A549 (cell line): ENCODE data around the gene TNS3. TPM values are rescaled to one million over a fixed set of nuclear protein-coding genes. Genes with fewer than 3 reads are reported as not detected.

Source experiments
- ATAC-seq, 2 experiments: fragments of 200-7000 bp in 1 of 2; fragments of >200 bp in 1 of 2; cut with Nextera tagmentation in 1 of 2; cut with Tn5 transposase in 1 of 2; 3 replicates each; pipeline versions ENCODE4 v1.8.0 to v1.9.1; 2018 to 2020; ENCODE audit warnings: mild to moderate bottlenecking in 1 of 2, moderate library complexity in 1 of 2
- CTCF ChIA-PET: fragments of 300-600 bp; sonication (Branson Sonifier 250); formaldehyde crosslinking; extraction: SDS; loops from one replicate; lab custom pipeline; 2021; ENCODE audit warnings: antibody characterized with exemption, inconsistent platforms; lab: Yijun Ruan, JAX
- POLR2A ChIA-PET: fragments of 350-600 bp; formaldehyde crosslinking; extraction: SDS; loops from one replicate; lab custom pipeline; 2021; ENCODE audit warnings: antibody characterized with exemption, inconsistent platforms; lab: Yijun Ruan, JAX
- DNase-seq, 2 experiments: peaks; one replicate each; pipeline versions ENCODE4 v3.0.0 to v3.0.0-alpha.2; 2011 to 2016; ENCODE audit warnings: low read depth in 1 of 2, low spot score in 1 of 2
- FAIRE-seq: peaks from 2 replicates; lab custom pipeline; 2011; peaks lifted over from hg19 to GRCh38; lab: Jason Lieb, UNC
- H3K27ac ChIP-seq, 2 experiments: fragments of >200 bp; sonication (Bioruptor Twin); formaldehyde crosslinking; 3 replicates each; pipeline ENCODE4 v1.5.1; 2016 to 2017
- H3K4me1 ChIP-seq: fragments of >200 bp; sonication (Bioruptor Twin); formaldehyde crosslinking; 3 replicates; pipeline ENCODE4 v1.6.1; 2016
- H3K4me2 ChIP-seq: fragments of >200 bp; sonication (Bioruptor Twin); formaldehyde crosslinking; 3 replicates; pipeline ENCODE4 v1.6.1; 2016
- H3K4me3 ChIP-seq: fragments of >200 bp; sonication (Bioruptor Twin); formaldehyde crosslinking; 3 replicates; pipeline ENCODE4 v1.5.1; 2016
- H3K9me3 ChIP-seq: fragments of >200 bp; sonication (Bioruptor Twin); formaldehyde crosslinking; 3 replicates; pipeline ENCODE4 v1.6.1; 2016
- BHLHE40 ChIP-seq: IDR thresholded peaks from 2 replicates; pipeline ENCODE4 v1.6.1; 2012; ENCODE audit warnings: low read depth, low read length, inconsistent platforms
- CEBPB ChIP-seq, 2 experiments: fragments of >200 bp in 1 of 2; sonication (Bioruptor Twin) in 1 of 2; formaldehyde crosslinking in 1 of 2; IDR thresholded peaks; 2 replicates each; pipeline ENCODE4 v1.6.1; 2012 to 2016
- CHD4 ChIP-seq: fragments of 200-600 bp; sonication (generic); IDR thresholded peaks from 2 replicates; pipeline ENCODE4 v1.6.1; 2016; ENCODE audit warnings: antibody characterized with exemption, mild to moderate bottlenecking, borderline replicate concordance
- CTCF ChIP-seq: fragments of >200 bp; sonication (Bioruptor Twin); formaldehyde crosslinking; IDR thresholded peaks from 3 replicates; pipeline ENCODE4 v1.5.1; 2016
- EHMT2 ChIP-seq: fragments of 200-600 bp; sonication (generic); IDR thresholded peaks from 2 replicates; pipeline ENCODE4 v1.6.1; 2016; ENCODE audit warnings: antibody characterized with exemption, low read depth, mild to moderate bottlenecking, moderate library complexity
- FOSB ChIP-seq: fragments of 250-450 bp; sonication (Bioruptor Pico); IDR thresholded peaks from 2 replicates; pipeline ENCODE4 v1.5.0; 2020; ENCODE audit warnings: mild to moderate bottlenecking, moderate library complexity
- FOXS1 ChIP-seq: fragments of 250-450 bp; sonication (Bioruptor Pico); IDR thresholded peaks from 2 replicates; pipeline ENCODE4 v1.5.0; 2020; ENCODE audit warnings: mild to moderate bottlenecking, moderate library complexity
- HDAC2 ChIP-seq: fragments of 200-600 bp; sonication (generic); IDR thresholded peaks from 2 replicates; pipeline ENCODE4 v1.6.1; 2016
- HEYL ChIP-seq: fragments of 250-450 bp; sonication (Bioruptor Pico); IDR thresholded peaks from 2 replicates; pipeline ENCODE4 v1.8.0; 2021; ENCODE audit warnings: mild to moderate bottlenecking, moderate library complexity
- HOXA7 ChIP-seq: fragments of 250-450 bp; sonication (Bioruptor Pico); IDR thresholded peaks from 2 replicates; pipeline ENCODE4 v1.5.0; 2020; ENCODE audit warnings: mild to moderate bottlenecking, moderate library complexity
- KDM5A ChIP-seq: fragments of 200-600 bp; sonication (generic); IDR thresholded peaks from 2 replicates; pipeline ENCODE4 v1.6.1; 2016; ENCODE audit warnings: antibody characterized with exemption, mild to moderate bottlenecking
- MAFK ChIP-seq: fragments of 450-650 bp; IDR thresholded peaks from 2 replicates; pipeline ENCODE4 v1.6.1; 2014; ENCODE audit not compliant: partially characterized antibody
- MAZ ChIP-seq: fragments of 150-350 bp; IDR thresholded peaks from 2 replicates; pipeline ENCODE4 v1.6.1; 2014; ENCODE audit warnings: antibody characterized with exemption, low read depth, low read length, borderline replicate concordance
- NFE2L2 ChIP-seq: fragments of 150-350 bp; conservative IDR thresholded peaks from 2 replicates; pipeline ENCODE4 v1.6.1; 2014; ENCODE audit warnings: low read length
- PBX3 ChIP-seq: IDR thresholded peaks from 2 replicates; pipeline ENCODE4 v1.6.1; 2012
- POLR2AphosphoS2 ChIP-seq: conservative IDR thresholded peaks from 2 replicates; pipeline ENCODE4 v1.6.1; 2012; ENCODE audit warnings: low read length, improper control_type of control experiment, inconsistent platforms
- SREBF2 ChIP-seq: fragments of 450-650 bp; IDR thresholded peaks from 2 replicates; pipeline ENCODE4 v1.6.1; 2014; ENCODE audit warnings: mild to moderate bottlenecking, moderate library complexity
- ZNF302 ChIP-seq: fragments of 250-450 bp; sonication (Bioruptor Pico); IDR thresholded peaks from 2 replicates; pipeline ENCODE4 v1.9.0; 2021; ENCODE audit warnings: inconsistent platforms, mild to moderate bottlenecking, moderate library complexity
- ZSCAN20 ChIP-seq: fragments of 250-450 bp; sonication (Bioruptor Pico); IDR thresholded peaks from 2 replicates; pipeline ENCODE4 v1.8.0; 2022; ENCODE audit warnings: mild to moderate bottlenecking, moderate library complexity
- WGBS: methylation state at CpG from one replicate; pipeline ENCODE4 v1.1.6; 2017; ENCODE audit errors: missing lambda C conversion rate; 5-methylcytosine and 5-hydroxymethylcytosine counted together
- polyA plus RNA-seq, 4 experiments: library from polyadenylated mRNA; depleted of rRNA in 3 of 4; stranded (reverse); fragments of >200 nt; fragmentation: RNase III in 1 of 4; extraction: RNeasy Plus Mini Kit Qiagen cat#74134 plus additional on column Dnase treatment in 1 of 4; gene quantifications; 2 replicates in 3 of 4; 3 replicates in 1 of 4; pipeline ENCODE4 v1.2.3, GENCODE V29; 2011 to 2017
- TF ChIP-seq, protein P1 (sequence below): fragments of 250-450 bp; sonication (Bioruptor Pico); IDR thresholded peaks from 2 replicates; pipeline ENCODE4 v1.5.0; 2020; ENCODE audit warnings: low read depth, mild to moderate bottlenecking, moderate library complexity

Gene TNS3
- polyA plus RNA-seq, 2 of the 4 experiments (the other 2 are of a cell fraction), result 107 to 134 TPM

DNA sequence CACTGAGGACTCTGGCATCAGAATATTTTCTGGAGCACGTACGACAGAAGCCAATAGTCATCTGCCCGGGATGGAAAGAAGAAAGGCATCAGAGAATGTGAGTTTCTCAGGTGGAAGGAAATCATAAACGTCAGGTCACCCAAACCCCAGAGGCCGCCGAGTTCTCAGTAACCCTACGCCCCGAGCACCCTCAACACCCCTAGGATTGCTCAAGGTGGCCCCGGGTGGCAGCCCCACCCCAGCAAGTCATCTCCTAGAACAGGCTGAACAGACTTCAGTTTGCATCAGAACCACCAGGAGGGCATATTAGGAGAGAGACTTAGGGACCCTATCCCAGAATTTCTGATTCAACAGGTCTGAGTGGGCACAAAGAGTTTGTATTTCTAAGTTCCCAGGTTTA lies 117.6 kb downstream of the TNS3 start (continued):
- TF ChIP-seq HOXA7 (CRISPR knock-in tag) (no peak), KDM5A (no peak), EHMT2 (no peak), HDAC2 (no peak), ZSCAN20 (CRISPR knock-in tag) (no peak), NFE2L2 (no peak), MAFK (no peak), MAZ (no peak), SREBF2 (no peak)
- TF ChIP-seq, protein P1, sequence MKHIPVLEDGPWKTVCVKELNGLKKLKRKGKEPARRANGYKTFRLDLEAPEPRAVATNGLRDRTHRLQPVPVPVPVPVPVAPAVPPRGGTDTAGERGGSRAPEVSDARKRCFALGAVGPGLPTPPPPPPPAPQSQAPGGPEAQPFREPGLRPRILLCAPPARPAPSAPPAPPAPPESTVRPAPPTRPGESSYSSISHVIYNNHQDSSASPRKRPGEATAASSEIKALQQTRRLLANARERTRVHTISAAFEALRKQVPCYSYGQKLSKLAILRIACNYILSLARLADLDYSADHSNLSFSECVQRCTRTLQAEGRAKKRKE, result no peak

DNA sequence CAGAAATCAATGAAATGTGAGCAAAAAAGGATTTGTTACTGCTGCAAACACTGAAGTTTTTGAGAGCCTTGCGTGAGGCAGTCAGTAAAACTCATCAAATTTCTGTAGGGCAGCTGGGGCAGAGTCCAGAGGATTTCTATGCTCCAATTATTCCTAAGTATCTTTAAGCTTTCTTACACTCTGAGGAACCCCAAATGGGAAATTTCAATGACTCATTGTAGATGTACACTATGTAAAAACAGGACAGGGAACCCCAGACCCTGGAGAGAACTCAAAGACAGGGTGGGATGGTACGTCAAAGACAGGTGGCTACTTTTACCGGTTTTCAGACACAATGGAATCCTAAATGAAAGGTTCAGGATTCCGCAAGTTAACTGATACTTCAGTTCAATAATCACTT lies 120.2 kb downstream of the TNS3 start:
- Histone ChIP-seq H3K4me2 (no peak overlapping the region), H3K9me3 (no peaks in the 10 kb centered on the region), H3K4me3 (no peak overlapping the region), H3K27ac (no peak overlapping the region; a peak in 1 of 6 replicates), H3K4me1 (peaks cover 71% of the 10 kb centered on the region)
- 92% methylated on average over 4 of the region's 4 CpGs for WGBS
- no peak for DNase-seq
- POLR2A ChIA-PET, result no interaction called here
- CTCF ChIA-PET, result interaction anchor here (1.4 to 2.2 kb wide), 2 partner anchors 9 to 26 kb away, joined by 4 to 8 read pairs; no protein-coding TSS in a partner anchor
- no peak for TF ChIP-seq PBX3
- no peak for TF ChIP-seq ZNF302 (CRISPR knock-in tag)
- TF ChIP-seq CTCF, result no peak
- no peak for TF ChIP-seq POLR2AphosphoS2
- TF ChIP-seq, protein P1, result no peak
- no peak for TF ChIP-seq BHLHE40
- no peak for TF ChIP-seq MAZ
- no peak for TF ChIP-seq CHD4
- no peak for TF ChIP-seq FOXS1
- no peak for TF ChIP-seq FOSB (CRISPR knock-in tag)
- no peak for TF ChIP-seq CEBPB (IDR thresholded peaks at IDR 0.05)
- ATAC-seq, result no peak
- FAIRE-seq, result peak; percentile 87

DNA sequence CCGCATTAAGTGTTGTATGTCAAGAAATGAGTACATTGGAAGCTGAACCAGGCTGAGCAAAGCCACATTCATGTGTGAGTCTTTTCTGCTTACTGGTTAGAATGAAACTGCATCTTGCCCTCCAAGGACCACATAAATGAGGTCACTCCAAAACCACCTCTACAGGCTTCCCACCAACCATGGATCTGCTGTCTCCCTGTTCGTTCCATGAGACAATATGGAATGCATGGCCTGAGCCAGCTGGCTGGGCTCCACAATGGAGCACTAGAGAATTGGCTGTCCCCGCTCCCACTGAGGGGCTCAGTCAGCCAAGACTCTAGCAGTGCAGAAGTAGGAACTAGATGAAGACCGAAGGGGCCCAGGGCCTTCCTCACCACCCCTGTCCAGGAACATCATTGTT lies 120.8 kb downstream of the TNS3 start:
- 95% methylated on average over 4 of the region's 4 CpGs for WGBS
- no peaks in the 10 kb centered on the region for H3K9me3 ChIP-seq
- H3K27ac ChIP-seq, result peak overlapping the region in 1 of 2 experiments; percentile 37; a peak in 1 of 6 replicates
- H3K4me2 ChIP-seq, result no peak overlapping the region
- TF ChIP-seq FOXS1 (no peak), NFE2L2 (no peak), HEYL (no peak)
- H3K4me3 ChIP-seq, result no peak overlapping the region
- ATAC-seq, result peak in 1 of 2 experiments; percentile 7; a peak in 2 of 6 replicates
- ChIA-PET CTCF (interaction anchor here (1.4 to 2.2 kb wide), 3 partner anchors 9 to 368 kb away, joined by 4 to 8 read pairs (median 4); no protein-coding TSS in a partner anchor), POLR2A (no interaction called here)
- peaks cover 71% of the 10 kb centered on the region for H3K4me1 ChIP-seq
- FAIRE-seq, result no peak
- DNase-seq, result no peak
